GM12874 (cell line): ENCODE measurements around the gene NHEJ1.

Experiments used
- CTCF ChIP-seq: IDR thresholded peaks from 2 replicates; pipeline ENCODE4 v1.5.1; 2011; ENCODE audit warnings: low read depth, mild to moderate bottlenecking, control low read depth, low read length, moderate library complexity; ENCODE audit not compliant: insufficient read depth

The NHEJ1 gene

GRCh38 chr2:219184121-219184520 is 23.5 kb upstream of the NHEJ1 start:
- no peak for TF ChIP-seq CTCF

GRCh38 chr2:219183151-219183772 is 22.6 kb upstream of the NHEJ1 start:
- no peak for TF ChIP-seq CTCF

GRCh38 chr2:219182331-219183150 is 21.9 kb upstream of the NHEJ1 start:
- no peak for TF ChIP-seq CTCF

- TF ChIP-seq CTCF: no peak
Measured at GRCh38 chr2:219181531-219181930, 20.9 kb upstream of the NHEJ1 start.

GRCh38 chr2:219180961-219181360 is 20.3 kb upstream of the NHEJ1 start:
- no peak for TF ChIP-seq CTCF

- no peak for TF ChIP-seq CTCF
Measured at GRCh38 chr2:219179601-219180465, 19.2 kb upstream of the NHEJ1 start.
